Left lung (tissue), 10 donors: ENCODE measurements around the gene BANF2. TPM values are rescaled to one million over a fixed set of nuclear protein-coding genes. Genes with fewer than 3 reads are reported as not detected.
"Not testable (repeated sequence)": the region's sequence is repeated elsewhere in the genome, so short reads cannot be mapped to it uniquely, and the experiment has no call there.

Experiments used
- ATAC-seq: fragments of 200-7000 bp; cut with Tn5 transposase; one replicate; pipeline ENCODE4 v1.9.1; 2020; ENCODE audit warnings: moderate library complexity
- DNase-seq, 4 donors: peaks; one replicate each; pipeline ENCODE4 v3.0.0-alpha.2; 2013 to 2020
- H3K27ac ChIP-seq, 2 donors: fragments of 200-600 bp; sonication (generic) in 1 of 2; one replicate each; pipeline versions ENCODE4 v1.5.0 to v1.8.0; 2020 to 2021
- H3K27me3 ChIP-seq, 2 donors: fragments of 200-600 bp; sonication (generic) in 1 of 2; one replicate each; pipeline versions ENCODE4 v1.5.0 to v1.8.0; 2020 to 2021
- H3K36me3 ChIP-seq, 2 donors: fragments of 200-600 bp; sonication (generic) in 1 of 2; one replicate each; pipeline versions ENCODE4 v1.5.0 to v1.8.0; 2020 to 2021
- H3K4me1 ChIP-seq, 2 donors: fragments of 200-600 bp; one replicate each; pipeline ENCODE4 v1.8.0; 2021
- H3K4me3 ChIP-seq, 2 donors: fragments of 200-600 bp; sonication (generic) in 1 of 2; one replicate each; pipeline versions ENCODE4 v1.5.0 to v1.8.0; 2020 to 2021; ENCODE audit warnings: mild to moderate bottlenecking in 1 of 2
- H3K9me3 ChIP-seq, 2 donors: fragments of 200-600 bp; sonication (generic) in 1 of 2; one replicate each; pipeline versions ENCODE4 v1.5.0 to v1.8.0; 2020 to 2021
- intact Hi-C, 2 donors: fragments of 100-400 bp; cut with DNase I; formaldehyde crosslinking; loops; one replicate each; pipeline versions ENCODE4 v1.11.2 to v1.14.2; 2022
- polyA plus RNA-seq, 6 donors: library from polyadenylated mRNA; unstranded; fragments of 120-200 nt; gene quantifications; one replicate each; pipeline ENCODE4 v1.2.1, GENCODE V29; 2013; ENCODE audit not compliant: insufficient read length in 6 of 6
- total RNA-seq, 2 donors: library from RNA; stranded (reverse); fragmentation: NEBNext Ultra II Directional; extraction: Animal tissue kit (Norgen Biotek cat#: 25700); gene quantifications; one replicate each; pipeline ENCODE4 v1.2.1, GENCODE V29; 2021
- TF ChIP-seq, protein P1 (sequence below), 2 donors: fragments of 200-600 bp; sonication (generic) in 1 of 2; IDR thresholded peaks; one replicate each; pipeline versions ENCODE4 v1.5.0 to v1.8.0; 2021; ENCODE audit warnings: antibody characterized with exemption in 2 of 2
- donor health status: DM: no; HTN: yes; CAD: no.
- donor health status: DM: no; HTN: no; CAD: no.

Gene BANF2
- total and polyA plus RNA-seq, 8 donors = not detected

- intact Hi-C loops = no loop called here
- Histone ChIP-seq H3K4me3 (no peak overlapping the region), H3K4me1 (peaks cover 13 to 27% of the 10 kb centered on the region in 2 donors), H3K36me3 (peaks cover 0 to 67% of the 10 kb centered on the region in 2 donors), H3K9me3 (peaks cover 0 to 4% of the 10 kb centered on the region in 2 donors), H3K27me3 (no peaks in the 10 kb centered on the region), H3K27ac (no peak overlapping the region)
- ATAC-seq (no peak), DNase-seq (no peak)
- TF ChIP-seq, protein P1, sequence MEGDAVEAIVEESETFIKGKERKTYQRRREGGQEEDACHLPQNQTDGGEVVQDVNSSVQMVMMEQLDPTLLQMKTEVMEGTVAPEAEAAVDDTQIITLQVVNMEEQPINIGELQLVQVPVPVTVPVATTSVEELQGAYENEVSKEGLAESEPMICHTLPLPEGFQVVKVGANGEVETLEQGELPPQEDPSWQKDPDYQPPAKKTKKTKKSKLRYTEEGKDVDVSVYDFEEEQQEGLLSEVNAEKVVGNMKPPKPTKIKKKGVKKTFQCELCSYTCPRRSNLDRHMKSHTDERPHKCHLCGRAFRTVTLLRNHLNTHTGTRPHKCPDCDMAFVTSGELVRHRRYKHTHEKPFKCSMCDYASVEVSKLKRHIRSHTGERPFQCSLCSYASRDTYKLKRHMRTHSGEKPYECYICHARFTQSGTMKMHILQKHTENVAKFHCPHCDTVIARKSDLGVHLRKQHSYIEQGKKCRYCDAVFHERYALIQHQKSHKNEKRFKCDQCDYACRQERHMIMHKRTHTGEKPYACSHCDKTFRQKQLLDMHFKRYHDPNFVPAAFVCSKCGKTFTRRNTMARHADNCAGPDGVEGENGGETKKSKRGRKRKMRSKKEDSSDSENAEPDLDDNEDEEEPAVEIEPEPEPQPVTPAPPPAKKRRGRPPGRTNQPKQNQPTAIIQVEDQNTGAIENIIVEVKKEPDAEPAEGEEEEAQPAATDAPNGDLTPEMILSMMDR (IDR thresholded peaks at IDR 0.05) = no peak
Measured at GRCh38 chr20:17655865-17656479, 43.8 kb upstream of the BANF2 start.

DNA sequence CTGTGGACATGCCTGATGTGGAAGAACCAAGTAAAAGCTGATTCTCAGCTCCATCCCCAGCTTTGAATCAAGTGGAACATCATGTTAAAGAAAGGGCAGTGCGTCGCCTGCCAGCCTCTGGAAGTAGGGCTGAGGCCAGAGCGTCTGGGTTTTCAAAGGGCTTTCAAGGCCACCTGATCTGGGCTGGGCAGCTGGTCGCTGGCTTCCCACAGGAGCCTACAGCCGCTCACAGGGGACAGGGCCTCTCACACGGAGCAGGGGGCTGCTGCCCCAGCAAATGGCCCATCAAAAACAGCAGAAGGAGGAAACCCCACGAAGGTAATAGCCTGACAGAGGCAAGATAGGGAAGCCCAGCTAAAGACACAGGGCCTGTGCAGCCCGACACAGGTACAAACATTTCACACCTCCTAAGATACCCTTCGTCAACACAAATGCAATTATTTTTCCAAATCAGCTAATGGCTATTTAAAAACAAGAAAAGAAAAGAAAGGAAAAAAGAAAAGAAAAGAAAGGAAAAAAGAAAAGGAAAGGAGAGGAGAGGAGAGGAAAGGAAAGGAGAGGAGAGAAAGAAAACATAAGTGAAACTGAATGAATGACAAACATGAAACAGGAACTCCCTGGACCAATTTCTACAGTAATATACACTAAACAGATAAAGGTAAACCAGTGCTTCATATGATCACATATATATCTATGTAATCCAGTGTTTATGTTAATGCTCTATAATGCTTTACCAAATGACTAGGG is 42.5 kb upstream of the BANF2 start:
- no peak overlapping the region for H3K27ac ChIP-seq
- TF ChIP-seq, protein P1 (IDR thresholded peaks at IDR 0.05) = no peak
- H3K27me3 ChIP-seq = no peaks in the 10 kb centered on the region
- DNase-seq = no peak
- no peak for ATAC-seq
- no peak overlapping the region for H3K4me3 ChIP-seq
- peaks cover under 1 to 23% of the 10 kb centered on the region in 2 donors for H3K4me1 ChIP-seq
- peaks cover 0 to 67% of the 10 kb centered on the region in 2 donors for H3K36me3 ChIP-seq
- H3K9me3 ChIP-seq = peaks cover 0 to 4% of the 10 kb centered on the region in 2 donors
- intact Hi-C loops = no loop called here

GRCh38 chr20:17657898-17658647 is 41.7 kb upstream of the BANF2 start:
- no peak for DNase-seq
- Histone ChIP-seq H3K36me3 (peaks cover 0 to 61% of the 10 kb centered on the region in 2 donors), H3K27me3 (no peaks in the 10 kb centered on the region), H3K9me3 (peaks cover 0 to 4% of the 10 kb centered on the region in 2 donors), H3K27ac (no peak overlapping the region), H3K4me1 (peaks cover 0 to 25% of the 10 kb centered on the region in 2 donors), H3K4me3 (no peak overlapping the region)
- TF ChIP-seq, protein P1 (IDR thresholded peaks at IDR 0.05) = no peak
- intact Hi-C loops = no loop called here
- no peak for ATAC-seq

- ATAC-seq (no peak), DNase-seq (no peak)
- TF ChIP-seq, protein P1 (IDR thresholded peaks at IDR 0.05) = no peak
- H3K9me3 ChIP-seq = peaks cover 0 to 4% of the 10 kb centered on the region in 2 donors
- H3K27me3 ChIP-seq = no peaks in the 10 kb centered on the region
- no peak overlapping the region for H3K27ac ChIP-seq
- peaks cover 0 to 56% of the 10 kb centered on the region in 2 donors for H3K36me3 ChIP-seq
- H3K4me1 ChIP-seq = peaks cover 0 to 25% of the 10 kb centered on the region in 2 donors
- intact Hi-C loops = no loop called here
- H3K4me3 ChIP-seq = no peak overlapping the region
Measured at GRCh38 chr20:17658648-17658993, 41.1 kb upstream of the BANF2 start.

GRCh38 chr20:17659344-17659743 is 40.4 kb upstream of the BANF2 start:
- H3K27ac ChIP-seq, DNase-seq, ATAC-seq, H3K9me3 ChIP-seq, H3K4me3 ChIP-seq, H3K27me3 ChIP-seq, intact Hi-C loops: not testable (repeated sequence)
- Histone ChIP-seq H3K4me1 (peaks cover 0 to 25% of the 10 kb centered on the region in 2 donors), H3K36me3 (peaks cover 0 to 48% of the 10 kb centered on the region in 2 donors)
